Measurements from ENCODE around the gene FERMT1.

The FERMT1 gene

GRCh38 chr20:6074784-6075183 is 48.0 kb downstream of the FERMT1 start:
- Histone ChIP-seq H3K27me3 (ENCODE audit: insufficient read depth, low read length, poor library complexity) (no peaks in the 10 kb centered on the region), H2AK5ac (ENCODE audit: low read length) (no peak overlapping the region), H4K8ac (ENCODE audit: low read depth, low read length) (no peak overlapping the region), H3K9ac (ENCODE audit: low read length) (no peak overlapping the region), H4K5ac (ENCODE audit: low read length) (no peak overlapping the region), H2BK15ac (replicated peaks; ENCODE audit: low read depth) (no peak overlapping the region), H3K4me2 (ENCODE audit: low read length) (no peak overlapping the region), H3K56ac (ENCODE audit: low read length) (no peak overlapping the region), H3K4ac (ENCODE audit: low read depth, low read length) (no peak overlapping the region), H3K27ac (ENCODE audit: low read depth, low read length) (no peak overlapping the region), H3K36me3 (ENCODE audit: control insufficient read depth, insufficient read depth, low read length) (no peaks in the 10 kb centered on the region), H3K4me3 (ENCODE audit: low read length) (no peak overlapping the region), H3K79me1 (ENCODE audit: low read length) (no peaks in the 10 kb centered on the region), H3K18ac (ENCODE audit: low read length) (no peak overlapping the region), H3K79me2 (ENCODE audit: control insufficient read depth, insufficient read depth, low read length) (no peaks in the 10 kb centered on the region), H3K4me1 (ENCODE audit: control insufficient read depth, low read depth, low read length) (no peaks in the 10 kb centered on the region), H2BK120ac (ENCODE audit: low read depth, low read length) (no peak overlapping the region), H3K23ac (ENCODE audit: low read length) (no peak overlapping the region), H2BK5ac (ENCODE audit: low read length) (no peak overlapping the region)
- DNase-seq = no peak
- no CpG with 5 or more reads among the region's 2 CpGs for WGBS (ENCODE audit: extremely low coverage, insufficient coverage, low lambda C conversion rate)

- WGBS (ENCODE audit: extremely low coverage, insufficient coverage, low lambda C conversion rate) = no CpG with 5 or more reads among the region's 2 CpGs
- no peak overlapping the region for H2BK15ac ChIP-seq (replicated peaks; ENCODE audit: low read depth)
- no peak overlapping the region for H3K23ac ChIP-seq (ENCODE audit: low read length)
- H3K56ac ChIP-seq (ENCODE audit: low read length) = peak overlapping the region; percentile 37
- no peaks in the 10 kb centered on the region for H3K4me1 ChIP-seq (ENCODE audit: control insufficient read depth, low read depth, low read length)
- H3K4me3 ChIP-seq (ENCODE audit: low read length) = no peak overlapping the region
- H3K27ac ChIP-seq (ENCODE audit: low read depth, low read length) = no peak overlapping the region
- H3K9ac ChIP-seq (ENCODE audit: low read length) = no peak overlapping the region
- no peak overlapping the region for H4K8ac ChIP-seq (ENCODE audit: low read depth, low read length)
- H4K5ac ChIP-seq (ENCODE audit: low read length) = no peak overlapping the region
- H2BK5ac ChIP-seq (ENCODE audit: low read length) = no peak overlapping the region
- no peaks in the 10 kb centered on the region for H3K79me2 ChIP-seq (ENCODE audit: control insufficient read depth, insufficient read depth, low read length)
- peak; percentile 81 for DNase-seq
- no peak overlapping the region for H2AK5ac ChIP-seq (ENCODE audit: low read length)
- no peaks in the 10 kb centered on the region for H3K79me1 ChIP-seq (ENCODE audit: low read length)
- no peak overlapping the region for H3K18ac ChIP-seq (ENCODE audit: low read length)
- H3K36me3 ChIP-seq (ENCODE audit: control insufficient read depth, insufficient read depth, low read length) = no peaks in the 10 kb centered on the region
- no peak overlapping the region for H3K4ac ChIP-seq (ENCODE audit: low read depth, low read length)
- no peak overlapping the region for H2BK120ac ChIP-seq (ENCODE audit: low read depth, low read length)
- H3K4me2 ChIP-seq (ENCODE audit: low read length) = no peak overlapping the region
- no peaks in the 10 kb centered on the region for H3K27me3 ChIP-seq (ENCODE audit: insufficient read depth, low read length, poor library complexity)
These were observed 48.7 kb downstream of the FERMT1 start for GRCh38 chr20:6074145-6074561.

DNA sequence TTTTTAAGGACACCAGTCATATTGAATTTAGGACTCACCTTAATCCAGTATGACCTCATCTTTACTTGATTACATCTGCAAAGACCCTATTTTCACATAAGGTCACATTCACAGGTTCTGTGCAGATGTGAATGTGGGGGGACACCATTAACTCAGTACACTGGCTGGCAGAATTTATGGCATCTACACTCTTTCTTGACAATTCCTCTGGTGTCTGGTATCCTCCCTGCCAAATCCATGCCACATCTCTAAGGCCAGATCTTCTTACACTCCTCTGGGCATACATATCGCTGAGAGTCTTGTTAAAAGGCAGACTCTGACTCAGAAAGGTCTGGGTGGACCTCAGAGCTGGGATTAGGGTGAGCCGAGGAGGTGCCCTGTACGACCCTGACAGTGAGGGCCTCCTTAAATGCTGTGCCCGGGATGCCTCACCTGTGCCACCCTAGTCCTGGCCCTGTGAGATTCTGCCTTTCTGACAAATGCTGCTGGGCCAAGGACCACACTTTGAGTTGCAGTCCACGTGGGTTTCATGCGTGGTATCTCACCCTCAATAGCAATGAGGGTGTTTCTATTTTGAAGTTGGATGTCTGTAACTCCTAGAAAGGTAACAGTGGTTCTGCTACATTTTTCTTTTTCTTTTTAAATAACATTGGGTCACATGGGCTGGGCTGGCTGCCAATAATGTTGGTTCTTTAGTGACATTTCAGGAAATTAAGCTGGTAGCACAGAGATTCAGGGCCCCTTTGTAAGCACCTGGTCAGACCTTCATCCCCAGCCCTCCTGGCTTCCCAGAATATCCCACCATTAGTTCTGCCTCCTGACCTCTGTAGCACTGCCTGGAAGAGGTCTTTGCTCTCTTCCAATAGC is 51.8 kb downstream of the FERMT1 start:
- Histone ChIP-seq H3K36me3 (ENCODE audit: control insufficient read depth, insufficient read depth, low read length) (no peaks in the 10 kb centered on the region), H3K79me1 (ENCODE audit: low read length) (no peaks in the 10 kb centered on the region), H3K23ac (ENCODE audit: low read length) (no peak overlapping the region), H2BK5ac (ENCODE audit: low read length) (no peak overlapping the region), H3K56ac (ENCODE audit: low read length) (no peak overlapping the region), H3K4ac (ENCODE audit: low read depth, low read length) (no peak overlapping the region), H4K5ac (ENCODE audit: low read length) (no peak overlapping the region), H3K18ac (ENCODE audit: low read length) (no peak overlapping the region), H3K9ac (ENCODE audit: low read length) (no peak overlapping the region), H2BK15ac (replicated peaks; ENCODE audit: low read depth) (no peak overlapping the region), H3K79me2 (ENCODE audit: control insufficient read depth, insufficient read depth, low read length) (no peaks in the 10 kb centered on the region), H3K4me2 (ENCODE audit: low read length) (no peak overlapping the region), H3K27ac (ENCODE audit: low read depth, low read length) (no peak overlapping the region), H2BK120ac (ENCODE audit: low read depth, low read length) (no peak overlapping the region), H4K8ac (ENCODE audit: low read depth, low read length) (no peak overlapping the region), H3K4me1 (ENCODE audit: control insufficient read depth, low read depth, low read length) (no peaks in the 10 kb centered on the region), H3K4me3 (ENCODE audit: low read length) (no peak overlapping the region), H2AK5ac (ENCODE audit: low read length) (no peak overlapping the region), H3K27me3 (ENCODE audit: insufficient read depth, low read length, poor library complexity) (no peaks in the 10 kb centered on the region)
- DNase-seq = no peak
- WGBS (ENCODE audit: extremely low coverage, insufficient coverage, low lambda C conversion rate) = no CpG with 5 or more reads among the region's 6 CpGs

DNA sequence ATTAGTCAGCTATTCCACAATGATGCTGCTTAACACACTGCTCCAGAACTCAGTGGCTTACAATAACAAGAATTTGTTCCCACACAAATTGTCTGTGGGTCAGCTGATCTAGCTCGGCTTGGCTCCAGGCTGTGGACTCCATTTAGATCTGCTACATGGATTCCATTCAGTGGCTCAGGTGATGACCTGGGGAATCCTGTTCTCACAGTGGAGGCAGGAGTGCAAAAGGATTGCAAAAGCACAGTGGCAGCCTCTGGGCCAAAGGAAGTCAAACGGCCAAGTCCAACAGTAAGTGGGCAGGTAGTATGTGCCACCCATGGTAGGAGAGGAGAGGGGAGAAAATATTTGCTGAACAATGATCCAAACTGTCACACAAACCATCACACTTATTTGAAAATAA is 53.2 kb downstream of the FERMT1 start:
- Histone ChIP-seq H3K18ac (ENCODE audit: low read length) (no peak overlapping the region), H2BK120ac (ENCODE audit: low read depth, low read length) (no peak overlapping the region), H3K4me2 (ENCODE audit: low read length) (no peak overlapping the region), H3K36me3 (ENCODE audit: control insufficient read depth, insufficient read depth, low read length) (no peaks in the 10 kb centered on the region), H3K4ac (ENCODE audit: low read depth, low read length) (no peak overlapping the region), H4K5ac (ENCODE audit: low read length) (no peak overlapping the region), H3K4me3 (ENCODE audit: low read length) (no peak overlapping the region), H3K27me3 (ENCODE audit: insufficient read depth, low read length, poor library complexity) (no peaks in the 10 kb centered on the region), H3K9ac (ENCODE audit: low read length) (no peak overlapping the region), H3K23ac (ENCODE audit: low read length) (no peak overlapping the region), H3K27ac (ENCODE audit: low read depth, low read length) (no peak overlapping the region), H4K8ac (ENCODE audit: low read depth, low read length) (no peak overlapping the region), H2AK5ac (ENCODE audit: low read length) (no peak overlapping the region), H2BK5ac (ENCODE audit: low read length) (no peak overlapping the region), H2BK15ac (replicated peaks; ENCODE audit: low read depth) (no peak overlapping the region), H3K79me2 (ENCODE audit: control insufficient read depth, insufficient read depth, low read length) (no peaks in the 10 kb centered on the region), H3K4me1 (ENCODE audit: control insufficient read depth, low read depth, low read length) (no peaks in the 10 kb centered on the region), H3K79me1 (ENCODE audit: low read length) (no peaks in the 10 kb centered on the region), H3K56ac (ENCODE audit: low read length) (no peak overlapping the region)
- WGBS (ENCODE audit: extremely low coverage, insufficient coverage, low lambda C conversion rate) = no CpG with 5 or more reads among the region's 2 CpGs
- no peak for DNase-seq

GRCh38 chr20:6067763-6068318 is 55.0 kb downstream of the FERMT1 start:
- Histone ChIP-seq H3K27me3 (ENCODE audit: insufficient read depth, low read length, poor library complexity) (no peaks in the 10 kb centered on the region), H3K27ac (ENCODE audit: low read depth, low read length) (no peak overlapping the region), H3K9ac (ENCODE audit: low read length) (no peak overlapping the region), H3K4me2 (ENCODE audit: low read length) (no peak overlapping the region), H3K4ac (ENCODE audit: low read depth, low read length) (no peak overlapping the region), H3K56ac (ENCODE audit: low read length) (no peak overlapping the region), H3K4me1 (ENCODE audit: control insufficient read depth, low read depth, low read length) (no peaks in the 10 kb centered on the region), H2BK15ac (replicated peaks; ENCODE audit: low read depth) (no peak overlapping the region), H3K79me1 (ENCODE audit: low read length) (no peaks in the 10 kb centered on the region), H4K8ac (ENCODE audit: low read depth, low read length) (no peak overlapping the region), H2BK5ac (ENCODE audit: low read length) (no peak overlapping the region), H3K79me2 (ENCODE audit: control insufficient read depth, insufficient read depth, low read length) (no peaks in the 10 kb centered on the region), H2BK120ac (ENCODE audit: low read depth, low read length) (no peak overlapping the region), H2AK5ac (ENCODE audit: low read length) (no peak overlapping the region), H3K4me3 (ENCODE audit: low read length) (no peak overlapping the region), H4K5ac (ENCODE audit: low read length) (no peak overlapping the region), H3K36me3 (ENCODE audit: control insufficient read depth, insufficient read depth, low read length) (no peaks in the 10 kb centered on the region), H3K18ac (ENCODE audit: low read length) (no peak overlapping the region), H3K23ac (ENCODE audit: low read length) (no peak overlapping the region)
- no CpG with 5 or more reads among the region's 4 CpGs for WGBS (ENCODE audit: extremely low coverage, insufficient coverage, low lambda C conversion rate)
- DNase-seq = no peak
